NCI-H146 (cell line): ENCODE data around the gene BACH2.
"Not testable (repeated sequence)": the region's sequence is repeated elsewhere in the genome, so short reads cannot be mapped to it uniquely, and the experiment has no call there.

Experiments
- DNase-seq: peaks from one replicate; lab custom pipeline; 2025; lab: John Stamatoyannopoulos, UW

Gene BACH2

DNA sequence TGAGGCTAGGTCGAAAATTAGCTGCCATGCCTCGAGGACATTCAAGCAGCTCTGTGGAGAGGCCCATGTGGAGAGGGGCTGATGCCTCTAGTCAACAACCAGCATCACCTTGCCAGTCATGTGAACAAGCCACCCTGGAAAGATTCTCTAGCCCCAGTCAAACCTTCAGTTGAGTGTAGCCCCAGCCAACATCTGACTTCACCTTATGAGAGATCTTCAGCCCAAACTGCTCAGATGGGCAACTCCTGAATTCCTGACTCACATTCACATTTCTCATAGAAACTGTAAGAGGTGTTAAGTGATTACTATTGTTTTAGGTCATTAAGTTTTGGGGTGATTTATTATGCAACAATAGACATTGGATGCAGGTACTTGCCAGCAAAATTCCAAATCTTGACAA lies 357.5 kb downstream of the BACH2 start:
- DNase-seq = no peak

DNA sequence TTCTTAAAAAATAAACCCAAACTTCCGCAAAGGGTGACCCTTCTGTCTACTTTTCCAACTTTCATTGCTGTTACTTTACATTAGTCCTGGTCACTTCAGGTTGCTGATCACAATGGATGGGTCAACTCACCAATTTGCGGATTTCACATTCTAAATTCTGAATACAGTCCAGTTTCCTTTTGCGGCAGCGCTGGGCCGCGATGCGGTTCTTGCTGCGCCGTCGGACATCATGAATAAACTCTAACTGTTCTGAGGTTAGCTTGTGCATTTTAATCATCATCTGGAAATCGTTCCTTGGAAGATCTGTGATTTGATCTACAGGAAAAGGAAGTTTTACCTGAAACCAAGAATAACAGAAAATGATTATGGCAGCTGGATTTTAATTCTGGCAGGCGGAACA lies 358.6 kb downstream of the BACH2 start:
- DNase-seq = no peak

DNA sequence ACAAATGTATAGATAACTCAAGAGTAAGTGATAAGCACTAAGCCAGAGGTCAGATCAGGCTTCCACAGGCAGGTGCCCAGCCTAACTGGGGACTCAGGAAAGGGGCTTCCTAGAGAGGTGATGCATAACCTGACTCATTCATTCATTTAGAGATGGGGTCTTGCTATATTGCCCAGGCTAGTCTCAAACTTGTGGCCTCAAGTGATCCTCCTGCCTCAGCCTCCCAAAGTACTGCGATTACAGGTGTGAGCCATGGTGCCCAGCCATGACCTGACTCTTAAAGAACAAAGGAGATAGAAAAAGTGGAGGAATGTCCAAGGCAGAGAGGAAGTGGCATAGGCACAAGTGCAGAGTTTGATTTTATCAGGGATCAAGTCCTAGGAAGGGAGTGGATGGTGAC lies 360.5 kb downstream of the BACH2 start:
- no peak for DNase-seq

DNA sequence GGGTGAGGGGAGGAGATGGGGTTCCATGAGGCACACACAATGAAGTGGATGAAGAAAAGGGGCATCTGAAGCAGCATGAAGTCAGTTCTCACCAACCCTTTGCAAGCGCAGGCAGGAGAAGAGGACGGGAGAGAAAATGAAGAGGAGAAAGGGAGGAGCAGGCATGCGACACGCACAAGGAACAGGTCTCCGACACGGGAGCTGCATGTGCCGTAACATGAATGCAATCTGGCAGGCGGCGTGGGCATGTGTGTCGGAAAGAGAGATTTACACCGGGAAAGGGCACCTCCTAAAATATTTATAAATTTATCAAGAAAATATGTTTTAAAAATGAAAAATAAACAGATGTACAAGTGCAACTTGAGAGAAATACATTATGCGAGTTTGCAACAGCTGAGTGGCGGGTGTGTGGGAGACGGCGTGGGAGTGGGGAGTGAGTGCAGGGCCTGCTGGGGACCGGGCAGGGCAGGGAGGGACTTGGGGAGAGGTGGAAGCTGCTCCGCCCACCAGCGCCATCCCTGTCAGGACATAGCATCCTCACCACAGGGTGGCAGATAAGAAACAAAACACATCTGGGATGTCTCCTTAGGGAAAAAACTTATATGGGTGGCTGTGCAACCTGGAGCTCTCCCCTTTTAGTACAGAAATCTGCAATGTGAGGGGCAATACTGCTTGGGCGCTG lies 361.8 kb downstream of the BACH2 start:
- DNase-seq = no peak

DNA sequence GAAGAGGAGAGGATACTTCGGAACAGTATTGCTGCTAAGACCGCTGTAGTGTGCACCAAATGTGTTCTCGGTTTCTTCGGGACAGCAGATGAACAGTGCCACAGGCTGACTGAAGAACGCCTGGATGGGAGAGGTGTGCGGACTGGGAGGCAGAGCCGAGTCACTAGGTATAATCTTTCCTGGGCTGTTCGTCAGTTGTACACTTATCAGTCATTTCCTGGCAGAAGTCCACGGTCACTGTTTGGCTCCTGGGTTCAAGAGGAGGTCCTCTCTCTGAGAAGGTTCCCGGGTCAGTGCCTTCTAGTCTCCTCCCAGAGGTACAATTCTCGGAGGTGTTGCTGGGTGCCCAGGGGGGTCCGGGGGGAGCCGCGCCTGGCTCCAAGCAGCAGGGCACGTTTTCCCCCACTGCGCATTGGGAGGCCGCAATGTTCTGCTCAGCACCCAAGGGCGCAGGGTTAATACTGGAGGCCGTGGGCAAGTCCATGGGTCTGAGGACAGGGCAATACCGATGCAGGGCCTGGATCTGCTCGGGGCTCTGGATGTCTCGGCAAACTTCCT lies 364.3 kb downstream of the BACH2 start:
- no peak for DNase-seq

DNA sequence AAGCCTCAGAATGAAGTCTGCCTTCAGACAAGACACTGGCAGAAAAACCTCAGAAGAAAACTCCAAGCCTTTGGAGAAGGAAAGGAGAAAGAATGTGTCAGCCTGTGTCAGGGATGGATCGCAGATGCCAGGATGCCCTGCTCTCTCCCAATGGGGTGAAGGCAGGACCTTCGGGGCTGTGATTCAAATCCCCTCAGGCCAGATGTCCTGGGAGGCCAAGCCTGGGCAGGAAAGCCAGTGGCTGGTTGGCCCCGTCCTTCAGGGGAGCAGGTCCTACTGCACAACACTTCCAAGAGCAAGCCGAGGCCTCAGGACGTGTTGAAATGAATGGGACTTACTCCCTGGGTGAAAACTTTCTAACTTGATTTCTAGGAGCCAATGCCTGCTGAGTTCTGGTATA lies 365.9 kb downstream of the BACH2 start:
- DNase-seq = no peak

DNA sequence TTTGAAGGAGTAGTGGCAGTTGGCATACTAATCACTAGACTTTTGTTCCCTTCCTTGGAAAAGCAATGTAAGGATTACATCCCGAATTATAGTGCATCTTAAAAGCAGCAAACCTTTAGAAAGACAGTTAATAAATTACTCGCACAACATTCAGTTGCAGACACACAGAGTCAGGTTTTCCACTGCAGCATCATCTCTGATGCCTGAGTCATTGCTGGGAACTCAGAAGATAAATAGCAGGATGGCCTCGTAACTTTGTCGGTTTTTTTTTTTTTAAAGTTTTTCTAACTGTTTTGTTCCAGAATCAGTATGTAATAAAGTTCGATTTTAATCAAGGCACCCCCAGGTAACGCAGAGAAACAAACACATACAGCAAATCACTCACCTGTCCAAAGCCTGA lies 368.0 kb downstream of the BACH2 start:
- DNase-seq = no peak

DNA sequence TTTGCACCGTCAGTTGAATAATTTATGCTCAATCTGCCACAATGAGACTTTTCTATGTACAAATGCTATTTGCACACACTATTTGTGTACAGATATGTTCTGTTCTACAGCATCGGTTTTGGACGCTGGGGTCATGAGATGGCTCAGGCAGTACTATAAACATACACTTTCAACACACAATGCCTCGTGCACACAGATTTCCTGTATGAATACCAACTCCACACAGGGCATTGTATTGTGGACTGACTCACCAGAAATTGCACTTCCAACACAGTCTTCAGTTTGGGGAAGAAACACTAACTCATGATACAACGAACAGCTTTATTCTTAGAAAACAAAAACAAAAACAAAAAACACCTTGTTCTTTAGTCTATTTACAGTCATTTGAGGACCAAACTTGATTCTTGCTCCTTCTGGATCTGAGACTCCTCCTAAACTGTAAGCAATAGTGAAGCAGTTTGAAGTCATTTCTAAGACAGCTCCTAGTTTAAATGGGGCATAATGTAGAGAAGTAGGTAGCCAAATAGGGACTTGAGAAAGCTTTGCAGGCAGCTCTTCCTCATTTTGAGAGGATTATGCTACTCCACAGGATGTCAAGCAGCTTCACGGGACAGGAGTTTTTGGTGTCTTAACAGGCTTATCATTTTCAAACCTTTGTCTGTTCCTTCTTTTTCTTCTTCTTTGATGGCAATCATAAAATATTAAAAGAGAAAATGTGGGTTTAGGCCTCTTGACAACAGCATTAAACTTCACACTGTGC lies 368.7 kb downstream of the BACH2 start:
- DNase-seq = no peak

DNA sequence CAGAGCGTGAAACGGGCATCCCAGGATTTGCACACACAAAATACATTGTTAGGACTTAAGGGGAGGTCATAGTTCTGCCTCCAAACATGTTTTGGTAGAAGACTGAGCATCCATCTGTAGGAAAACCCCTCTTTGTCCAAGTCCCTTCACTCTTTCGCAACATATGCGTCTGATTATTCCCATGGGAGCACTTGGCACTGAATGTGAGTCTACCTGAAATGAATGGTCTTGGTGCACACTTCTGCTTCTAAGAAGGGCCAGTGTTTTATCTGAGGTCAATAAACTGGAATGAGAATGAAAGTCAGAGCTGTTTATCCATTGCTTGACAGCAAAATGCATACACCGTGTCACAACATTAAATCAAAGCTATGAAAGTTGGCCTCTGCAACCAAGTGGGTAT lies 369.4 kb downstream of the BACH2 start:
- DNase-seq = no peak

DNA sequence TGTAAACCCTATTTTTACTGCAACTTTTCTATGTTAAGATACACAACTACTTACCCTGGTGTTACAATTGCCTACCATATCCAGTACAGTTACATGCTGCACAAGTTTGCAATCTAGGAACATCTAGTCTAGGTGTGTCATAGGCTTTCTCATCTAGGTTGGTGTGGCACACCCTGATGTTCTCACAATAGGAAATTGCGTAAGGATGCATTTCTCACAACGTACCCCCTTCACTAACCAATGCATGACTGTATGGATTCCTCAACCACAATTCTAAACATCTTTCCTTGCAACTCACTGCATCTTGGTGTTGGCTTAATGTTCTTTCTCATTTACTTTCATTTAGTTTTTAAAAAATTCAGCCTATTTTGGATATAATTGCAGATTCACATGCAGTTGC lies 370.8 kb downstream of the BACH2 start:
- DNase-seq = no peak

DNA sequence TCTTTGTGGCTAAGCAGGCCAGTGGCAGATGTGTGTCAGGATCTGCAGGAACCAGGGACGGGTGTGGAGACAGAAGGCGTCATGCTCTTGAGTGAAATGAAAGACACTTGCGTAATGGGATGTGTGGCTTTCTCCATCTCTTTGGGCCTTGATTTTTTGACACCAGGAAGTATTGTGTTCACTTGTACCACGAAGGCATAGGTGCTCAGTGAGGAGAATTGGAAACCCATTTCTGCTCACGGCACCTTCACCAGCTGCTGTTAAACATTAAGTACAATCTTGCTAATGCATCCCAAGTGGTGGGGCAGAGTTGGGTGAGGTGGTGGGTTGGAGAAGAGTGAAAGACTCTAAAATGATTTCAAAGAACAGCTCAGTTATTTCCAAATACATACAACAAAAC lies 372.4 kb downstream of the BACH2 start:
- no peak for DNase-seq

DNA sequence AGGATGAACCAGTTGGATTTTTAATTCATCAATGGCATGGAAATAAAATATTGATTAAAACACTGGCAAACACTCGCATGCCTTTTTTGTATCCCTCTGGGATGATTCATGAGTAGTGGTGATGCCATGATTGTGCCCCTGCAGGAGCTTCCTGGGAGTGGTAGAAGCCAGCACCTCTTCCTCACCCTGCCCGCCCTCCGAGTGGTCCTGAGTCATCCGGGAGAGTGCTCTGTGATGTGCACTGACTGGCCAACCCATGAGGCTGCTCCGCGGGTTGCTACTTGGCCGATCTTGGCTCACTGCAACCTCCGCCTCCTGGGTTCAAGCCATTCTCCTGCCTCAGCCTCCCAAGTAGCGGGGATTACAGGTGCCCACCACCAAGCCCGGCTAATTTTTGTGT lies 375.0 kb downstream of the BACH2 start:
- DNase-seq = no peak

DNA sequence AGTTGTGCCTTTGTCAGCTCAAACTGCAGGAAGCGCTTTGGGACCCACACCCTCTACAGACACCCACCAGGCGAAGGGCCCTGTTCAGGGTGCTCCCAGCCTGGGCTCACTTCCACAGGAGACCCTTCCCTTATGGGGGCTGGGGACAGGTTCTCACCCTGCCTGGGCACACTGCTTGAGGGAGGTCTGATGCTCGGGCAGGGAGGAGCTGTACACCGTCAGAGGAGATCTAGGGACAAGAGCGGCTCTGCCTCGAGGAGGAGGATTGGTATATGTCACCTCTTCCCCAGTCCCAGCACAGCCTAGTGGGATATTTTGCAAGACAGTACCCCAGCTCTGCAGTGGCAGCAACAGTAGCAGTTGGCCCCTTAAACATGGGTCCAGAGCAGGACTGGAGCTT lies 375.4 kb downstream of the BACH2 start:
- DNase-seq = no peak

DNA sequence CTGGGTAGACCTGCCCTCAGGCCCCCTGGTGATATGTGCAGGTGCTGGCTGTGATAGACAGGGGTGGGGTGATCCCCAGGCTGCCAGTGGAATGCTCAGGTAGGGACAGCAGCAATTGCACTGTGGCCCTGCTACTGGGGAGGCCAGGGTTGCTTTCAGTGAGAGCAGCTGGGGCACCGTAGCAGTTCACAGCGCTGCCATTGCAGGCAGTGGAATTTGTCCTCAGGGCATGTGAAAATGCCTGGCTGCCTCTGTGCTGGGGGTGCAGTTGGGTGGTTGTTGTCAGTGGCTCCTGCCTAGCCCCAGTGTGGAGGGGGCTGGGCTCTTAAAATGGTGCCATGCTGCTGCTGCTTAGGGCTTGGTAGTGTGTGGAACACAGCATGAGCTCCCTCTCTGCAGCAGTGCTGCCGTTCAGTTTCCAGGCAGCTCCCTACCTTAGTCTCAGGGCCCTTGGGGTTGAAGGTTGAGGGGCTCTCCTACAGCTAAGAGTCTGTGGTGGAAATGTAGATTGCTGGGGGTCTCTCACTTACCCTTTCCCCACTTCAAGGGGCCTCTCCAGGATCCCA lies 378.8 kb downstream of the BACH2 start:
- no peak for DNase-seq

DNA sequence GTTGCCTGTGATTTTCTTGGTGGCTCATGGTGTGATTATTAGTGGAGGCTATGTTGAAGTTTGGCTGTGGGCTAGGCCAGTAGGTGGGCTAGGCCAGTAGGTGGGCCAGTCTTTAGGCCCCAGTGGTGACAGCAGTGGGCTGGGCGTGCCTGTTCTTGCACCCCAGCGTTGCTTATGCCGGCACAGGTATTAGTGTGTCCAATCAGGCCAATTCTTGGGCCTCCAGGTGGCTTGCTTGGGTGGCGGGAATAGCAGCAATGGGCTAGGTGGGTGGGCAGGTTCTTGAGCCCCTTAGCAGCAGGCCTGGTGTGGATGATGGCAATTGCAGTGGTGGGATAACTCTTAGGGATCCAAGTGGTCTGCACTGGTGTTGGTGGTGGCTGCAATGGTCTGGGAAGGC lies 379.4 kb downstream of the BACH2 start:
- DNase-seq = no peak

DNA sequence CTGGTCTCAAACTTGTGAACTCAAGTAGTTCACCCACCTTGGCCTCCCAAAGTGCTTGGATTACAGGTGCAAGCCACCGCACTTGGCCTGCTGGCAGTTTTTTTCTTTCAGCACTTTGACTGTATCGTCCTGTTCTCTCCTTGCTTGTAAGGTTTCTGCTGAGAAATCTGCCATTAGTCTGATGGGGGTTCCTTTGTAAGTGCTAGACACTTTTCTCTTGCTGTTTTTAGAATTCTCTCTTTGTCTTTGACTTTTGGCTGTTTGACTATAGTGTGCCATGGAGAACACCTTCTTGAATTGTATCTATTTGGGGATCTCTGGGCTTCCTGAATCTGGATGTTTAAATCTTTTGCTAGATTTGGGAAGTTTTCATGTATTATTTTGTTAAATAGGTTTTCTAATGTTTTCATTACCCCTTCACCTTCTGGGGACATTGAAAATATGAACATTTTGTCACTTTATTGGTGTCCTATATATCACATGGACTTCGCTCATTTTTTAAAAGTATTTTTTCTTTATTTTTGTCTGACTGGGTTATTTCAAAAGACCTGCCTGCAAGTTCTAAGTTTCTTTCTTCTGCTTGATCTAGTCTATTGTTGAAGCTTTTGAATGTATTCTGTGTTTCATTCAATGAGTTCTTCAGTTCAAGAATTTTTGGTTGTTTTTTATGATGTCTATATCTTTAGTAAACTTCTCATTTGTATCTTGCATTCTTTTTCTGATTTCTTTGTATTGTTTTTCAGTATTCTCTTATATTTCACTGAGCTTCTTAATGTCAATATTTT lies 380.3 kb downstream of the BACH2 start:
- DNase-seq = no peak

DNA sequence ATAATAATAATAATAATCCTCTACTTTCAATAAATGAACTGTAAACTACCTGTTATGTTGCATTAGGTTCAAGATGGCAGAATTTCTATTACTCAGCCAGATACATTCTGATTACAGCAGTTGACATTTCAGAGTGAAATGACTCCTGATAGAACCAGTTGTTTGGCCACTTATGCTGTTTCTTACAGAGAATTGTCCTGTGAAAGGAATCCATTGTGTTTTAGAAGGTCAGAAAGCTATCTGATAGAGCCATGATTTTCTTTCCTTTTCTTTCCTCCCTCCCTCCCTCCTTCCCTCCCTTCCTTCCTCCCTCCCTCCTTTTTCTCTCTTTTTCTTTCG lies 385.8 kb downstream of the BACH2 start:
- no peak for DNase-seq

DNA sequence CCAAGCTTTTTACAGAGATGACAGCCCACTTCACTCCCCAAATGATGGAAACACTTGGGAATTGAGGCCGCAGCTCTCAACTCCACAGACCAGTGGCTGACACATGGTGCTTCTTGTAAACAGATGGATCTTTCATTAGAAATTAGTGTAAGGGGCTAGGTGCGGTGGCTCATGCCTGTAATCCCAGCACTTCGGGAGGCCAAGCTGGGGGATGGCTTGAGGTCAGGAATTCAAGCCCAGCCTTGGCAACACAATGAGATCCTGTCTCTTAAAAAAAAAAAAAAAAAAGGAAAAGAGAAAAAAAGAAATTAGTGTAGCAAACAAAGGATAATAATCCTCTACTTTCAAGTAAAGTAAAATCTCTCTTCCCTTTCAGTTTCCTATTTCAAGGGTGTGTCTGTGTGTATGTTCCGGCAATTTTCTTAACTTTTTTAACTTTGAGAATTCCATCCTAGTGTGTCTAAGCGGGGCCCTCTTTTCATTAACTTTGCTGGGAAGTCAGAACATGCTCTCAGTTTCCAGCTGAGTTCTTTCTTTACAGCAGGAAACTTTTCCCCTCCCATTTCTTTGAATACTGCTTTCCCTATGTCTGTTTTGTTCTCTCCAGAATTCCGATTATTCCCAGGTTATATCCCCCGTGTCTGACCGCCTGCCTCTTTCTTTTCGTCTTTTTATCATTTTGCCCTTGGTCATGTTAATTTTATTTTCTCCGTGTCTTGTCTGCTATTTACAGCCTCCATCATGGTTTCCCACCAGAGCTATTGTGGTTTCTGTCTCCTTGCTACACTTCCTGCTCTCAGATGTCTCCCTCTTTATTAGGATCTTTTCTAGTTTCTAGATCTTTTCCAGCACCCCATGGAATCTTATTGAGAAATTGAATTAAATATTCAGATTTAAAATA lies 386.4 kb downstream of the BACH2 start:
- DNase-seq = not testable (repeated sequence)

DNA sequence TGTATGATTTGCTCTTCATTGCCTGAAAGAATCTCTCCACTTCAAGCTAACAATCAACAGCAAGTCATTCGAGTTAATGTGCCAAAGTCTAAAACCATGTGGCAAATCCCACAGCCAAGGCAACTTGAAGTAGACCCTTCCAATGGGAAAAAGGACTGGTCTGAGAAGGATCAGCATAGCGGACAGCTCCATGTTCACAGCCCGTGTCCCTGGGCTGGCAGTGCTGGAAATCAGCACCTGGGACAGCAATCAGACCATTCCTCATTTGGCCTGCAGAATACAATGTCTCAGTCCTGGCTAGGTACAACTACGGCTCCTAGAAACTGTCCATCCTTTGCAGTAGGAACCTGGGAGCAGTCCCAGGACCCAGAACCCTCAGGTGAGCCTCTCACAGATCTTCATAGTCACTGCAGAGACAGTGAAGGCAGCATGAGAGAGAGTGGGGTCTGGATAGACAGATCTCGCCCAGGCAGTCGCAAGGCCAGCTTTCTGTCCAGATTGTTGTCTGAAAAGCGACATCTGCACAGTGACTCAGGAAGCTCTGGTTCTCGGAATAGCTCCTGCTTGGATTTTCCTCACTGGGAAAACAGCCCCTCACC lies 401.3 kb downstream of the BACH2 start:
- no peak for DNase-seq

DNA sequence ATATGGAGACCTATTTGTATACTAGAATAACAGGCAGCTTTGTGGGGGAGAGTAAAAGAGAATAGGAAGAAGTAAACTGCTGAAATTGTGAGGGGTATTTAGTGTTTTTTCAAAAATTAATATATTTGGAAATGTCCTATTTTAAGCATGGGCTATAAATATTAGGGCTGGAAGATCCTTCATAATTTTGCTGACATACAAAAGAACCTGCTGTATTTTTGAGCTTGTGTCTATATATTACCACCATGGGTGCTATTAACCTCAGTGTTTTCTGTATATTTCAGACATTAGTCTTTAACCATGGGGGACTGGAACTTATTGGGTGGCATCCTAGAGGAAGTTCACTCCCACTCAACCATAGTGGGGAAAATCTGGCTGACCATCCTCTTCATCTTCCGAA lies 402.5 kb downstream of the BACH2 start, which contains the start of gene GJA10:
TSS of gene GJA10 (plus strand) at position 301 of the 400 bp plus-strand sequence. CDS start at position 301, 0 bp downstream.
- DNase-seq = no peak

DNA sequence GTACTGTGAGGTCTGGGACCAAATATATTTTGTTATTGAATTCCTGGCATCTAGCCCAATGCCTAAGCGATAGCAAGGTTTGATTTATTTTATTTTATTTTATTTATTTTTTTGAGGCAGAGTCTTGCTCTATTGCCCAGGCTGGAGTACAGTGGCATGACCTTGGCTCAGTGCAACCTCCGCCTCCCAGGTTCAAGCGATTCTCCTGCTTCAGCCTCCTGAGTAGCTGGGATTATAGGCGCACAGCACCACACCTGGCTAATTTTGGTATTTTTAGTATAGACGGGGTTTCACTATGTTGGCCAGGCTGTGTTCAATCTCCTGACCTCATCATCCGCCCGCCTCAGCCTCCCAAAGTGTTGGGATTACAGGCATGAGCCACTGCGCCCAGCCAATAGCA lies 404.1 kb downstream of the BACH2 start:
- not testable (repeated sequence) for DNase-seq
